ENCODE measurements around the gene CAMTA1.
A peak's percentile ranks its signal among the peaks of the same experiment; 100 is the strongest.

The CAMTA1 gene
- 7.4 to 18.4 (median 13.9) reads per million in 17 experiments for total RNA-seq

- DNase-seq = no peak
Observed at GRCh38 chr1:6785318-6785727, at the start of gene CAMTA1. TSS of gene CAMTA1 (plus strand) at chr1:6785454. CDS start at chr1:6785531, 77 bp downstream.

GRCh38 chr1:6738987-6739676 is 46.1 kb upstream of the CAMTA1 start:
- DNase-seq = no peak

- peak; percentile 47 to 56 (median 54) for DNase-seq
Observed at GRCh38 chr1:6742676-6743188, 42.5 kb upstream of the CAMTA1 start.

- DNase-seq = peak; percentile 74 to 89 (median 82)
Observed at GRCh38 chr1:6743189-6744101, 41.8 kb upstream of the CAMTA1 start.

GRCh38 chr1:6745073-6745472 is 40.2 kb upstream of the CAMTA1 start:
- peak in 3 of 4 experiments; percentile 30 to 47 (median 41) for DNase-seq

- peak in 3 of 4 experiments; percentile 38 to 62 (median 51) for DNase-seq
Observed at GRCh38 chr1:6747674-6748073, 37.6 kb upstream of the CAMTA1 start.

- no peak for DNase-seq
Observed at GRCh38 chr1:6750490-6750889, 34.8 kb upstream of the CAMTA1 start.

GRCh38 chr1:6753320-6754140 is 31.7 kb upstream of the CAMTA1 start:
- DNase-seq = peak in 3 of 4 experiments; percentile 11 to 56 (median 55)

GRCh38 chr1:6756457-6756856 is 28.8 kb upstream of the CAMTA1 start:
- DNase-seq = no peak

- no peak for DNase-seq
Observed at GRCh38 chr1:6757719-6758435, 27.4 kb upstream of the CAMTA1 start.

- DNase-seq = no peak
Observed at GRCh38 chr1:6761196-6761737, 24.0 kb upstream of the CAMTA1 start.

- DNase-seq = no peak
Observed at GRCh38 chr1:6762060-6762459, 23.2 kb upstream of the CAMTA1 start.

- DNase-seq = no peak
Observed at GRCh38 chr1:6770751-6771440, 14.4 kb upstream of the CAMTA1 start.

GRCh38 chr1:6771441-6771769 is 13.8 kb upstream of the CAMTA1 start:
- no peak for DNase-seq

- DNase-seq = no peak
Observed at GRCh38 chr1:6774381-6774780, 10.9 kb upstream of the CAMTA1 start.

GRCh38 chr1:6775261-6776043 is 9.8 kb upstream of the CAMTA1 start:
- DNase-seq = no peak

GRCh38 chr1:6776389-6776788 is 8.9 kb upstream of the CAMTA1 start:
- DNase-seq = no peak

GRCh38 chr1:6776895-6777294 is 8.4 kb upstream of the CAMTA1 start:
- DNase-seq = peak in 1 of 4 experiments; percentile 5

- no peak for DNase-seq
Observed at GRCh38 chr1:6777813-6778212, 7.4 kb upstream of the CAMTA1 start.

All from suppressor macrophage (primary cell).